ENCODE measurements around the gene CELF4.

DNA sequence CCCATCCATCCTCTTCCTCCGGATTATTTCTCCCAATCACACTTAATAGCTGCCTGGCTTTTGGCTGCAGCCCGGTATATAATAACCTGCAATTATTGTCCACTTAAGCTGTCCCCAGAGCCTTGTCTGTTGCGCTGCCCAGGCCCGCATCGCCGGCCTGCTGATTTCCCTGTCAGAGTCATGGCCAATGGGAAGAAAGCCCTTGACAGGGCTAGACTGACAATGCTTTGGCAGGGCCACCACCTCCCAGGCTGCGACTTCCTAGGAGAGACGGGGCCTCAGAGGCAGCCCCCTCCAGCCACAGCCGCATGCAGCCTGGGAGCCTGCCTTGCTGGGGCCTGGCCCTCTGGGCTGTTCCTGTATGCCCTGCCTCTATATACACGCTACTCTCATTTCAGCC, 10.0 kb upstream of the CELF4 start:
- TF ChIP-seq, protein P1, sequence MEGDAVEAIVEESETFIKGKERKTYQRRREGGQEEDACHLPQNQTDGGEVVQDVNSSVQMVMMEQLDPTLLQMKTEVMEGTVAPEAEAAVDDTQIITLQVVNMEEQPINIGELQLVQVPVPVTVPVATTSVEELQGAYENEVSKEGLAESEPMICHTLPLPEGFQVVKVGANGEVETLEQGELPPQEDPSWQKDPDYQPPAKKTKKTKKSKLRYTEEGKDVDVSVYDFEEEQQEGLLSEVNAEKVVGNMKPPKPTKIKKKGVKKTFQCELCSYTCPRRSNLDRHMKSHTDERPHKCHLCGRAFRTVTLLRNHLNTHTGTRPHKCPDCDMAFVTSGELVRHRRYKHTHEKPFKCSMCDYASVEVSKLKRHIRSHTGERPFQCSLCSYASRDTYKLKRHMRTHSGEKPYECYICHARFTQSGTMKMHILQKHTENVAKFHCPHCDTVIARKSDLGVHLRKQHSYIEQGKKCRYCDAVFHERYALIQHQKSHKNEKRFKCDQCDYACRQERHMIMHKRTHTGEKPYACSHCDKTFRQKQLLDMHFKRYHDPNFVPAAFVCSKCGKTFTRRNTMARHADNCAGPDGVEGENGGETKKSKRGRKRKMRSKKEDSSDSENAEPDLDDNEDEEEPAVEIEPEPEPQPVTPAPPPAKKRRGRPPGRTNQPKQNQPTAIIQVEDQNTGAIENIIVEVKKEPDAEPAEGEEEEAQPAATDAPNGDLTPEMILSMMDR (IDR thresholded peaks at IDR 0.05 in 8 of 11, conservative IDR thresholded peaks at IDR 0.05 in 3 of 11), result no peak
- TF ChIP-seq POLR2A (IDR thresholded peaks at IDR 0.05) (no peak), POLR2AphosphoS5 (IDR thresholded peaks at IDR 0.05) (no peak)

Data from spleen (tissue), 7 donors.